Measurements from ENCODE around the gene TVP23A. TPM values are rescaled to one million over a fixed set of nuclear protein-coding genes. Genes with fewer than 3 reads are reported as not detected.
"Not testable (repeated sequence)": the region's sequence is repeated elsewhere in the genome, so short reads cannot be mapped to it uniquely, and the experiment has no call there.

Gene TVP23A
- polyA plus RNA-seq, 5 donors = 5.5 to 7.9 (median 6.0) TPM

DNA sequence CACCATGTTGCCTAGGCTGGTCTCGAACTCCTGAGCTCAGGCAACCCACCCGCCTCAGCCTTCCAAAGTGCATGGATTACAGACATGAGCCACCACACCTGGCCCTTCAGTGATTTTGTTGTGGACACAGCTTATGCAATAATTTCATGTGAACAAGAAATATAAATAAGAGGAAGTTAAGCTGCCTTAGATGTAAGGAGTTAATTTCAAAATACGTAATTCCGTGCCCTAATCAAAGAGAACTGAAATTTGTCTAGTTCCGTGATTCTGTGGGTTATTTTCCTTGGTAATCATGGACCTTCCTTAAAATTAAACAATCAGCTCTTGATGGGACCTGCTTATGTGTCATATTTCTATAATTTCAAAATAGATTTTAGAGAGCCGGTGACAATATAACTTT is 11.9 kb downstream of the TVP23A start:
- DNase-seq = no peak

DNA sequence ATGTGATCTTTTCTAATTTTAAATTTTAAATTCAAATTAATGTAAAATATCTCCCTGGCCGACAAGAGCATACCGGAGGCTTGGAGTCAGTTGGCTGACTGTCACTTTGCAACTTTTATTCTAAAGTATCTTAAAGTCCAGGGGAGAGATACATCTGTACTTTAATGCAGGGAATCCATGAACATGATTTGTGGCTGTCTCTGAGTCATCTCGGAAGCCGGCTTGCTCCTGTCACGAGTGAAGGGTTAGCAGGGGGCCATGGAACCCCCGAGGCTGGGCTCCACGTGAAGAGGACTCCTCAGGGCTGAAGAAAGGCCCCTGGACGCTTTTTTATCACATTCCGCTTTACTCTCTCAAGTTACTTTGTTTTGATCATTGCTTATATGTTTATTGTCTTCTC is 13.3 kb downstream of the TVP23A start:
- no peak for DNase-seq

DNA sequence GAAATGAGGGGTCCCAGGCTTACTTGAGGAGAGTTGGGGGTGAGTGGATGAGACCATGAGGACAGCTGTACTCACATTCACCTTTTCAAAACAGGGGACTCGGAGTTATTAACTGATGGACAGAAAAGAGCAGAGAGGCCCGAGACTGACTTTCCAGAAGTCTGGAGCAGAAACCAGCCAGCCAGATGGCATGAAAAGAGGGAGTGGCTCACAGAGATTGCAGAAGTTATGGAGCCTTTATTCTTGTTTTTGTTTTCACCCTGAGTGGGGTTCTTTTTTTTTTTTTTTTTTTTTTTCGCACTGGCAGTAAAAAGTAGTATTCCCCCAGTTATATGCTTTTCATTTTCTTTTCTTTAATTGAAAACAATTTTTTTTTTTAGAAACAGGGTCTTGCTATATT is 18.9 kb downstream of the TVP23A start:
- DNase-seq = no peak

DNA sequence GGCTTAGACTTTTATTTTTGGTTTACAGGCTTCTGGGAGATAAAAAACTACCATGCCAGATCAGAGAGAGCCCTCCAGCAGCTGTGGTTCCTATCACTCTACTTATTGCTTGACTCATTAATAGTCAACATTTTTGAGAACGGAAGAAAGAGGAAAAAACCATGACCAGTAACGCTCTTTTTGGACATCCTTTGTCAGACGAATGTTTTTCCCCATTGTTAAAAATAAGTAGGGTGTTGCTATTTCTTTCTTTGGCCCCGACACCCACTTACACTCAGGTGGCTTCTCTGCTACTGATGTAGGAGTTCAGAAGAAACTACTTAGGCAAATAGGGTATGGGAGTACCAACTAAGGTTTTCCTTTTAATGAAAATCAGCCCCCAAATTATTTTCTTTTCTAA is 27.5 kb downstream of the TVP23A start:
- DNase-seq = no peak

DNA sequence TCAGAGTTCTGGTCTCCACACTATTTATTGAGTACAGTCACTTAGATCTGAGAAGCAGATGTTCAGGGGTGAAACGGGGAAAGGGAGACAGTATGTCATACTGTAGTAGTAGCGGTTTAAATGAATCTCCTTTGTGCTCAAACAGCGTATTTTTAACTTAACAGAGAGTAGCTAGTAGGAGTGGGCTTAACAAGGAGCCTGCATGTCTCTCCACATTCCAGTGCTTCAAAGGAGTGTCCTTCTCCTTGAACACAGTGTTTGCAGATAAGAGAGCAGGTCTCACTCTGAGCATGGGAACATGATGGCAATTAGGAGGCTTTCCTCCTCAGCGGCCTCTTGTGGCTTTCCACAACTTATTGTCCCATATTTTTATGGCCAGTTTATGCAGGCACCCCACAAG is 30.0 kb downstream of the TVP23A start:
- DNase-seq = not testable (repeated sequence)

DNA sequence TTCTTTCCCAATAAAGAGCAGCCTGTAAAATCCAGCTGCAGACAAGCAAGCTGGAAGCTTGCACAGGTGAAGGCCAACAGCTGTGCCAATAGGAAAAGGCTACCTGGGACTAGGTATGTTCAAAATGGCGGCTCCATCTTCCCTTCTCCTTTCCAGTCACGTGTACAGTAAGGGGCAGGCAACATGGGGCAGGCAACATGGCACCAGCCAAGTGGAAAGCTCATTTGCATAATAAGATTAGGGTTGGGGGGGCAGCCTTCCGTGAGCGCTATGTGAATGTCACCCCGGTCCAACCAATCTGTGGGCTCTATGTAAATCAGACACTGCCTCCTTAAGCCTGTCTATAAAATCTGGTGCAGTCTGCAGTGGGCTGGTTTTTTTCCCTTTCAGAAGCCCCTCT is 31.3 kb downstream of the TVP23A start:
- no peak for DNase-seq

DNA sequence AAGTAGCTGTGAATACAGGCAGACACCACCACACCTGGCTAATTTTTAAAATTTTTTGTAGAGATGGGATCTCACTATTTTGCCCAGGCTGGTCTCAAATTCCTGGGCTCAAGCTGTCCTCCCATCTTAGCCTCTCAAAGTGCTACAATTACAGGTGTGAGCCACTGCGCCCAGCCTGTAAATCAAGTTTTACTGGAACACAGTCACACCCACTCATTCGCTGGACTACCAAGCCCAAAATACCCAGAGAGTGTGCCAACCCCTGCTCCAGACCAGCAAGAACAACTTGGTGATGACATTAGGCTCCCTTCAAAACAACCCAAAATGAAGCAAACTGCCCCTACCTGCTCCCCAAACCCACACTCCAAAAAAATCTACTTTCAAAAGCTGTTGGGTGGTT is 36.0 kb downstream of the TVP23A start:
- DNase-seq = no peak

DNA sequence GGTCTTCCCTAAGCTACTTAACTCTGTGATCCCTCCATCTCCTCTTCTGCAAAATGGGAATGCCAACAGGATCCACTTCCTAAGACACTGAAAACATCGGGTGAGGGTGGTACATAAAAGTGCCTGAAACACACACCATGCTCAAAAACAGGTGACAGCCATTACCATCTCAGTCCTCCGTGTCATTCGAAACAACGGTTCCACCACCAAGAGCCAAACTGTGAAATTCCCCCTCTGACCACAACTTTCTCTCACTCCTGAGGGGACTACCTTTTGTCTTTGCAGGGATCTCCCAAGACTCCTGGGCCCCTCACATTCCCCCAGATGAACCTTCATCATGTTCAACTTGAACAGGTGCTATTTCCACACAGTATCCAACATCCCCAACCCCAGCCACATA is 38.0 kb downstream of the TVP23A start:
- DNase-seq = no peak

DNA sequence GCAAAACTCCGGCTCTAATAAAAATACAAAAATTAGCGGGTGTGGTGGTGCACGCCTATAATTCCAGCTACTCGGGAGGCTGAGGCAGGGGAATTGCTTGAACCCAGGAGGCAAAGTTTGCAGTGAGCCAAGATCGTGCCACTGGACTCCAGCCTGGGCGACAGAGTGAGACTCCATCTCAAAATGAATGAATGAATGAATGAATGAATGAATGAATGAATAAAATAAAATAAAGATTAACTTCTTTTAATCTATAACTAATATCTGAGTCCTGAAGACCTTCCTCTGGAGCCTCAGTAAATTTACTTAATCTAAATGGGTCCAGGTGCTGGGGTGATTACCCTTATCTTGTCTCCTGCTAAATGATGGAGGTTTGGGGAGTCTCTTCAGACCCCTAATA is 38.7 kb downstream of the TVP23A start:
- DNase-seq = not testable (repeated sequence)

DNA sequence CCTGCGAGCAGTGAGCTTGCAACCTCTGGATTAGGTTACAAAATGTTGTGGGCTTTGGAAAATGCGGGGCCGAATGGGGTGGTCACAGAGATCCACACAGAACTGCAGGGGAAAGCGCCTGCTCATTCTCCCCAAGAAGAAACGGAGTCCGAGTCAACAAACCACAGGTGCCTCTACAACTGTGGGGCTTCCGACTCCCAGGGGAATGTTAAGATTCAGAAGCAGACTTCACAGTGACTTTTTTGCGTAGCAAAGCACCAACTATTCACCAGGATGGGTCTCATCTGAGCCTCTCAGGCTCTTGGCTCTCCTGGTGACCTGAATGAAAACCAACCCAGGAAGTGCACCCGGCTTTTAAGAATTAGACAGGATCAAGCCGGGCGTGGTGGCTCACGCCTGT is 41.2 kb downstream of the TVP23A start:
- no peak for DNase-seq

DNA sequence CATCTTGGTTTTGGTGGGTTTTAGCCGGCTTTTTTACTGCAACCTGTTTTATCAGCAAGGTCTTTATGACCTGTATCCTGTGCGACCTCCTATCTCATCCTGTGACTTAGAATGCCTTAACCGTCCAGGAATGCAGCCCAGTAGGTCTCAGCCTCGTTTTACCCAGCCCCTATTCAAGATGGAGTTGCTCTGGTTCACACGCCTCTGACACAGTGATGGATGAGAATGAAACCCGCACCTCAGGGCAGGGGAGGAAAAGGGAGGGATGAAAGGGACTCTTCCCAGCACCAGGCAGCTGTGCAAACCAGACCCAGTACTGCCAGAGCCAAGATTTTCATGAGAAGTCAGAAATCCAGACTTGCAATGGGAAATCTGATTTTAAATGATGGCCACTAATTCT is 41.7 kb downstream of the TVP23A start:
- not testable (repeated sequence) for DNase-seq

DNA sequence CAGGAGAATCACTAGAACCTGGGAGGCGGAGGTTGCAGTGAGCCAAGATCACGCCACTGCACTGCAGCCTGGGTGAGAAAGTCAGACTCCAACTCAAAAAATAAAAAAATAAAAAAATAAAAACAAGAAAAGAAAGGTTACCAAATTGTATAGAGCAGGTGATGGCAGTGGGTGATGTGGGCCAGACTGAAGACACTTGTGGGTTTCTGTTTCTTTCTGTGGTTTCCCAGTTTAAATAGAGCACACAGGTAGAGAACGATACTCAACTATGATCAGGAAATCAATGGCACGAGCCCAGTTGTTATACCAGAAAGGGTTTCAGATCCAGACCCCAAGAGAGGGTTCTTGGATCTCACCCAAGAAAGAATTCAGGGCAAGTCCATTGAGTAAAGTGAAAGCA is 42.3 kb downstream of the TVP23A start:
- no peak for DNase-seq

DNA sequence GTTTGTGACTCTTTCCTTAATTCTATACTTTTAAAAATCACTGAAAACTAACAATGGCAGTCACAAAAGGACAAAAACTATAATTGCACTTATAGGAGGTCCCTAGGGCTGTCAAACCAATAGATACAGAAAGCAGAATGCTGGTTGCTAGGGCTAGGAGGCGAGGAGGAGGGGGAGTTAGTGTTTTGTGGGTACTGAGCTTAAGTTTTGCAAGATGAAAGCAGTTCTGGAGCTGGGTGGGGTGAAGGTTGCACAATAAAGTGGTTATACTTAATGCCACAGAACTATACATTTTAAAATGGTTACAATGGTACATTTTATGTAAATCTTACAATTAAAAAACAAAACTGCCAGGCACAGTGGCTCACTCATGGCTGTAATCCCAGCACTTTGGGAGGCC is 47.7 kb downstream of the TVP23A start:
- DNase-seq = no peak

DNA sequence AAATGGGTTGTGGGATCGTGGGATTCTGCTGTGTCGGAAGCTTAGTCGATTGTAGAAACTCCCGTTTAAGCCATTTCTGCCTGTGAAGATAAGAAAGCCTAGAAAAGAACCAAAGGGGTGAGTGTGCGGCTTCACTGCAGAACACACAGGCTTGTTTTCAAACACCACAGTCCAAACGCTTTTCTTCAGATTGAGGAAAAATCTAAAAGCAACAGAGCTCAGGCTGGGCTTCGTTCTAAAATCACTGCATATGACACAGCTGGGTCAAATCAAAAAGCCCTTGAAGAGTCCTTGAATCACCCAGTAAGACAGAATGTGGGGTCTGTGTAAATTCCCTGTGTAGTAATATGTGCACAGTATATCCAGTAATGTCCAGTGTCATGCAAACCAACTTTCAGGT is 49.2 kb downstream of the TVP23A start:
- DNase-seq = no peak

DNA sequence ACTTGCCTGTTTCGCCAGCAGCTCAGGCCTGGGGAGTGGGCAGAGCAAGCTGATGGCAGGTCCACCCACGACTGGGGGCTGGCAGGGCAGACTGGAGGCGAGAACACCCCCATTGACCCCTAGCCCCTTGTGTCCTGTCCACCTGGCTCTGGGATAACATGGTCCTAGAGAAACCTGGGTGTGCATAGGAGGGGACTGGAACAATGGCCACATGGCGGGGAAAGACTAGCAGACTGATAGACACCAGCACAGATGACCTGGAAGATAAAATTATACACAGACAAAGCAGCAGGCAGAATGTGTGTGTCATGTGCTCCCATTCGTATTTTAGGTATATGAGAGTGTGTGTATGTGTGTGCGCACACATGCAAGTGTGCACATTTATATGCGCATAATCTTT is 51.5 kb downstream of the TVP23A start:
- no peak for DNase-seq

DNA sequence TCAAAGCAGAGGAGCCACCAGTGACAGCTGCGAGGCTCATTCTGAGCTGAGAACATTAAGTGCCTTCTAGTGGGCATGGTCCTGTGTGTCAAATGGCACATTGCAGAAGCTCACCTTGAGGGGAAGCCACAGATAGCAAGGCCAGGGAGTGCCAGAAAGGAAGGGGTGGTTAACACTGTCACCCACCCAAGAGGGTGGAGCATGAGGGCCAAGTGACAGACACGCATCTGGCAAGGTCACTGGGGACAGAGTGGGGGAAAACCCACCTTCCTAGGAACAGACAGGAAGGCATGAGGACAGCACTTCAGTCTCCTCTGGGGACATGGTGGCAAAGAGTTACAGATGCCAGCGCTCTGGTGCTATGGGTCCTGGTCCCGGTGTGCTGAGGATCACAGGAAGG is 52.8 kb downstream of the TVP23A start:
- DNase-seq = no peak

DNA sequence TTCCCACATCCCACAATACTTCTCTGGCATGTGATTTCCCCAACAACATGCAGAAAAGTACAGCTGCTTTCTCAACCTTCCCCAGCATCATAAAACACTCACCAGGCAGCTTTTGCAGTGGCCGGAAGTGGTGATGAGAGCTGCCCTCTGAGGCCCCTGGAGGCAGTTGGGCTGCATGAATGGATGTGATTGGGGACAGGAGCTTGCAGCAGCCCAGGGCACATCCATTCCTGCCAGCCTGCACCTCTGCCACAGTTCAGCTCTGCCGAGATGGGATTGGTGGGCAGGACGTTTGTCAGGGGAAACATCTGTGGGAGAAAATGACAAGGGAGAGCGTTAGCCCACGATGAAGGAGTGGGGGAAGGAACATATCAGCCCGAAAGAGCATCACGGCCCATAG is 55.1 kb downstream of the TVP23A start:
- DNase-seq = no peak

DNA sequence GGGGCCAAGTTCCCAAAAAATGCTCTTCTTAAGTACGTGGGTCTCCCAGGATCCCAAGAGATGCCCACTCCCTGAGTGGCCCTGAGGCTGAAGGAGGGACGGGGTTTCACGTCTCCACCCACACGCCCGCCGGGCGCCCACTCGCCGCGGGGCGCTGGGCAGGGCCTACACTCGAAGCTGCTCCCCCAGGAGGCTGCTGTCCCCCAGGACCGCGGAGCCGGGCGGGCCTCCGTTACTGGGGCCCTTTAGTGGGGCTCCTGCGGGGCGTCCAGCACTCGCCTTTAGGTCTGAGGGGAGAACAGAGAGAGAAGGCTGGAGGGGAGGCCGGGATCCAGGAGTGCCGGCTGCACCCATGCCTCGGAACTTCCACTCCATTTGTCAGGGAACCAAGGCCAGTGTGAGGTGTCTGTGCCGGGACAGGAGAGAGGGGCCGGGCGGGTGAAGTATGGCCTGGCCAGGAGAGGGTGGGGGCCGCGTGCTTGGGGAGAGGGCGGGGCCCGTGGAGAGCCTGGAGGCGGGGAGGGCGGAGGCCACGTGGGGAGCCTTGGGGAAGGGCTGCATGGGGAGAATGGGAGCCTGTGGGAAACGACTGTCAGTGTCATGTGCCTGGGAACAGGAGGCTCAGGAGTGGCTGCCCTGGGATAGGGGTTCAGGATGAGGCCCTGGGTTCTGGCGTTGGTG is 56.1 kb downstream of the TVP23A start:
- DNase-seq = no peak

DNA sequence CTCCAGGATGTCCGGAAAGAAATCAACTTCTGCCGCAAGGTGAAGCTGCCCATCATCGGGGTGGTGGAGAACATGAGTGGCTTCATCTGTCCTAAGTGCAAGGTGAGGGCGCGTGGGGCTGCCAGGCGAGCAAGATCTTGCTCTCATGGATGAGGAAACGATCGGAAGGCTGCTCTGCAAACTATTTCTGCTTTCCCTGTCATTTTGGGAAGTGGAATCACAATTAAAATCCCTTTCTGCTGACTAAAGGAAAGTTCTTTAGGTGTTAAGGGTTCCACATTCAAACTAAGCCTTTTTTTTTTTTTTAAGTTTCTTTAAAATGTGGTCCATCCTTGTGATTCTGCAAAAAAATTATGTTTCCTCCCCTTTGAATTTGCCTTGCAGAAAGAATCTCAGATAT is 57.2 kb downstream of the TVP23A start:
- DNase-seq = no peak

DNA sequence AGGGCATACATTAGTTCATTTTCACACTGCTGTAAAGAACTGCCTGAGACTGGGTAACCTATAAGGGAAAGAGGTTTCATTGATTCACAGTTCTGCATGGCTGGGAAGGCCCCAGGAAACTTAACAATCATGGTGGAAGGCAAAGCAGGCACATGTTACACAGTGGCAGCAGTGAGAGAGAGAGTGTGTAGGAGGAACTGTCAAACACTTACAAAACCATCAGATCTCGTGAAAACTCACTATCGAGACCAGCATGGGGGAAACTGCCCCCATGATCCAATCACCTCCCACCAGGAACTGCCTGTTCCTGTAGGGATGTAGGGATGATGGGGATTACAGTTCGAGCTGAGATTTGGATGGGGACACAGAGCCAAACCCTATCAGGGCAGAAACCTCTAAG is 57.7 kb downstream of the TVP23A start:
- DNase-seq = no peak

DNA sequence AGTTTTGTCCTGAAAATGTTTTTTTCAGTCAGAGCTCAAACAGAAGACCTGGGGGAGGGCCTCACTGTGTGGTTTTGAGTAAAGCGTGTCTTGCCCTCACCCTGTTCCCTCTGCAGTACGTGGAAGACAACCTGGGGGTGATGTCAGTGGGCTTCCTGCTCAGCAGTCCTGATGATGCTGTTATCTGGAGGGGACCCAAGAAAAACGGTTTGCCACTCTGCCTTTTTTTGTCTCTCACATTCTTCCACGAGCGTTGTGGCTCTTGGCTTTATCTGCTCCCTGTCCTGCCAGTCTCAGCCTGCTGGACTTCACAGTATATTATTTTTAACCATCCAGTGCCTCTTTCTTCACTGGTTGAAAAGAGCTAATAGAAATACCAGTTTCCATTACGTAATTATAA is 62.0 kb downstream of the TVP23A start:
- DNase-seq = no peak

DNA sequence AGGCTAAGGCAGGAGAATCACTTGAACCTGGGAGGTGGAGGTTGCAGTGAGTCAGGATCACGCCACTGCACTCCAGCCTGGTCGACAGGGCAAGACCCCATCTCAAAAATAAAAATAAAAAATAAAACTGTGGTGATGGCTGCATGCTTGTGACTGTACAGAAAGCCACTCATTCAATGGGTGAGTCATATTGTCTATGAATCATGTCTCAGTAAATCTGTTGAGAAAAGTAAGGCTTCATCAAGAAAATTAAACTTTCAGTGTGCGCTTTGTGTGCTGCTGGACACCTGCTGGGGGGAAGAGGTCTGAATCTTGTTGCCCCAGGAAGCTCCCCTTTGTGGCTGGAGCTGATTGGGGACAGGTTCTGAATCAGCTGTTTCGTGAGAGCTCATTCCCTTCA is 63.7 kb downstream of the TVP23A start:
- DNase-seq = no peak

DNA sequence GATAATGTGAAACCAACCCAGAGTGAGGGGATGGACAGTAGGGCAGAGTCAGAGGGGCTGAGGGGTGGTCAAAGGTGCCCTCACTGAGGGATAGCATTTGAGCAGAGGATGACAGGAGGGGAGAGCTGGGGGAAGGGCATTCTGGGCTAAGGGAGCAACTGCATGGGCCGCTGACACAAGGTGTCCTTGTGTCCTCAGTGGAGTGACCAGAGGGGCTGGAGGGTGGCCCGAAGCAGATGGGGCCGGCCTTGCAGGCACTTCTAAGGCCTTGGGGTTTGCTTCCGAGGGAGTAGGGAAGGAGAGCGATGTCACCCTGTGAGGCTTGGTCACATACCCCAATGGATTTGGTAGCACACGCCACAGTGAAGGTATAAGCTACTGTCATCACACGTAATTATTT is 64.9 kb downstream of the TVP23A start:
- no peak for DNase-seq

DNA sequence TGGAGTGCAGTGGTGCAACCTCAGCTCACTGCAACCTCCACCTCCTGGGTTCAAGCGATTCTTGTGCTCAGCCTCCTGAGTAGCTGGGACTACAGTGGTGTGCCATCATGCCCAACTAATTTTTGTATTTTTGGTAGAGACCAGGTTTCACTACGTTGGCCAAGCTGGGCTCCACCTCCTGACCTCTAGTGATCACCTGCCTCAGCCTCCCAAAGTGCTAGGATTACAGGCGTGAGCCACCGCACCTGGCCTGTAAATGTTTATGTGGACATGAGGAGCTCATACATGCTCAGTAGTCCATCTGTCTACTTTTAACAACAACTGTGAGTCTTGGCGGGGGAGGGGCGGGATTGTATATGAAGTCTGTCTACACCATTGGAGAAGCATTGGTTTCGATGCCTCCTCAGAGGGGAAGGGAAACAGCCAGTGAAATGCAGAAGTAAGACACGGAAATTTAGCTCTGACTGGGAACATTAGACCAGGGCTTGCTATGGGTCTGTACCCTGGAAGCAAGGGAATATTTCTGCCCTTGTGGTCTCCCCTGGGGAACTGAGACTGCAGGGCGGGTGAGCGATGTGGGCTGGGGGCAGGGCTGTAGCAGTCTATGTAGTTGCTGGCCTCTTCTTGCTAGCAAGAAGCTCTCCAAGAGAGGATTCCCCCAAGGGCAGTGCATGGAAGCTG is 65.6 kb downstream of the TVP23A start:
- DNase-seq = no peak
